CD4-positive, CD25-positive, alpha-beta regulatory T cell (primary cell): ENCODE measurements around the gene FRRS1L. TPM values are rescaled to one million over a fixed set of nuclear protein-coding genes. Genes with fewer than 3 reads are reported as not detected.

Experiments used
- ATAC-seq, 2 donors: fragments of 150-1000 bp; cut with Tn5 transposase; one replicate each; pipeline ENCODE4 v1.10.0; 2021; ENCODE audit warnings: low read depth in 2 of 2, moderate number of reproducible peaks in 2 of 2, moderate library complexity in 1 of 2
- DNase-seq, 3 donors: peaks; one replicate each; pipeline versions ENCODE4 v3.0.0 to v3.0.0-alpha.2; 2012 to 2022; ENCODE audit warnings: mixed read lengths in 1 of 3
- H3K27ac ChIP-seq: one replicate; pipeline ENCODE4 v1.7.0; 2013; ENCODE audit warnings: mild to moderate bottlenecking, low read length; ENCODE audit not compliant: insufficient read depth, poor library complexity, severe bottlenecking
- H3K27me3 ChIP-seq: one replicate; pipeline ENCODE4 v1.7.0; 2013; ENCODE audit warnings: low read length; ENCODE audit not compliant: control insufficient read depth, insufficient read depth
- H3K36me3 ChIP-seq: one replicate; pipeline ENCODE4 v1.7.0; 2013; ENCODE audit warnings: mild to moderate bottlenecking, low read length, moderate library complexity; ENCODE audit not compliant: control insufficient read depth, insufficient read depth
- H3K4me1 ChIP-seq: 2 replicates; pipeline ENCODE4 v1.7.0; 2013; ENCODE audit warnings: mild to moderate bottlenecking, low read length; ENCODE audit not compliant: insufficient read depth, control insufficient read depth, poor library complexity, severe bottlenecking
- H3K4me3 ChIP-seq: one replicate; pipeline ENCODE4 v1.7.0; 2013; ENCODE audit warnings: low read depth, mild to moderate bottlenecking, low read length, moderate library complexity
- H3K9me3 ChIP-seq, 2 experiments: 1 replicate in 1 of 2; 2 replicates in 1 of 2; pipeline ENCODE4 v1.7.0; 2013; ENCODE audit warnings: low read length in 2 of 2, mild to moderate bottlenecking in 1 of 2, moderate library complexity in 1 of 2; ENCODE audit not compliant: control insufficient read depth in 2 of 2
- H3K27ac Mint-ChIP-seq, 3 donors: one replicate each; pipeline ENCODE4 v1.8.0; 2020 to 2022; ENCODE audit warnings: mild to moderate bottlenecking in 3 of 3, mixed read lengths in 3 of 3, moderate library complexity in 2 of 3
- H3K27me3 Mint-ChIP-seq: one replicate; pipeline ENCODE4 v1.8.0; 2022; ENCODE audit warnings: mild to moderate bottlenecking, mixed read lengths
- H3K36me3 Mint-ChIP-seq: one replicate; pipeline ENCODE4 v1.8.0; 2020; ENCODE audit warnings: mixed read lengths
- H3K4me1 Mint-ChIP-seq, 4 donors: one replicate each; pipeline ENCODE4 v1.8.0; 2020 to 2022; ENCODE audit warnings: mixed read lengths in 4 of 4, mild to moderate bottlenecking in 1 of 4
- H3K4me3 Mint-ChIP-seq, 4 donors: one replicate each; pipeline ENCODE4 v1.8.0; 2020 to 2022; ENCODE audit warnings: mild to moderate bottlenecking in 4 of 4, mixed read lengths in 4 of 4, moderate library complexity in 3 of 4
- H3K9me3 Mint-ChIP-seq, 7 donors: one replicate each; pipeline ENCODE4 v1.8.0; 2020 to 2022; ENCODE audit warnings: mixed read lengths in 7 of 7, mild to moderate bottlenecking in 3 of 7, moderate library complexity in 2 of 7
- polyA plus RNA-seq, 4 donors: library from polyadenylated mRNA; unstranded; fragments of 300-500 nt; fragmentation: Illumina TruSeq; gene quantifications; one replicate each; pipeline ENCODE4 v1.2.3, GENCODE V29; 2021
- total RNA-seq: library from RNA; stranded (reverse); gene quantifications from one replicate; pipeline ENCODE4 v1.2.3, GENCODE V29; 2022

FRRS1L gene
- total and polyA plus RNA-seq, 5 donors from 2014 or later: not detected

GRCh38 chr9:109143881-109144562, 23.0 kb downstream of the FRRS1L start:
- Mint-ChIP-seq H3K27ac (no peak overlapping the region), H3K9me3 (peaks cover 0 to 4% (median 0%) of the 10 kb centered on the region in 7 donors), H3K4me3 (no peak overlapping the region), H3K36me3 (no peaks in the 10 kb centered on the region), H3K4me1 (peaks cover 0 to 7% (median 5%) of the 10 kb centered on the region in 4 donors), H3K27me3 (peaks cover 26% of the 10 kb centered on the region)
- Histone ChIP-seq H3K4me3 (no peak overlapping the region), H3K9me3 (no peaks in the 10 kb centered on the region), H3K27ac (no peak overlapping the region), H3K4me1 (peaks cover 4% of the 10 kb centered on the region), H3K36me3 (no peaks in the 10 kb centered on the region), H3K27me3 (no peaks in the 10 kb centered on the region)
- DNase-seq (peak in 2 of 3 donors; percentile 3 to 63), ATAC-seq (peak; percentile 43 to 58)

DNA sequence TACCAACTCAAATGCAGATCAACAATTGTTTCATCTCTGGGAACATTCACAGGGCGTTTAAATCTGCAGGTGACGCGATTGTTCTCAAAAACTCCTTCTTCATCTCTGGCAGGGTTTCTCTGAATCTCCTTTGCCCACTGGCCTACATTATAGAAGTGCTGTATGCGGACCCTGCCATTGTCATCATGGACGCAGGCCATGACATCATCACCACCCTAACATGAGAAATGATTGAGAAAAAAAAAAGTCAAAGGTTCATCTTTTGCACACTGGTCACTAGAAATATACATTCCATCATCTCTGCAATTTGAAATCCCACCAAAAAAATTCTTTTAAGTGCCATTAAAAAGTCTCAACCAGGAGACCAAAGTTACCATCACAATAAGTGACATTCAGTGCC, 25.7 kb downstream of the FRRS1L start:
- Mint-ChIP-seq H3K4me1 (peaks cover 0 to 7% (median 5%) of the 10 kb centered on the region in 4 donors), H3K27ac (peak overlapping the region in 1 of 3 donors; percentile 5), H3K4me3 (no peak overlapping the region), H3K36me3 (no peaks in the 10 kb centered on the region), H3K27me3 (peaks cover 21% of the 10 kb centered on the region), H3K9me3 (peaks cover 0 to 2% (median 0%) of the 10 kb centered on the region in 7 donors)
- no peaks in the 10 kb centered on the region for H3K27me3 ChIP-seq
- no peak for DNase-seq
- no peaks in the 10 kb centered on the region for H3K9me3 ChIP-seq
- ATAC-seq: no peak
- H3K36me3 ChIP-seq: no peaks in the 10 kb centered on the region
- no peak overlapping the region for H3K27ac ChIP-seq
- no peak overlapping the region for H3K4me3 ChIP-seq
- peaks cover 4% of the 10 kb centered on the region for H3K4me1 ChIP-seq

GRCh38 chr9:109139851-109140250, 27.2 kb downstream of the FRRS1L start:
- H3K27ac Mint-ChIP-seq: no peak overlapping the region
- no peaks in the 10 kb centered on the region for H3K36me3 ChIP-seq
- no peak overlapping the region for H3K4me3 ChIP-seq
- peaks cover 0 to 7% (median 5%) of the 10 kb centered on the region in 4 donors for H3K4me1 Mint-ChIP-seq
- H3K36me3 Mint-ChIP-seq: no peaks in the 10 kb centered on the region
- H3K9me3 Mint-ChIP-seq: peaks cover 0 to 2% (median 0%) of the 10 kb centered on the region in 7 donors
- H3K4me1 ChIP-seq: peaks cover 4% of the 10 kb centered on the region
- H3K27ac ChIP-seq: no peak overlapping the region
- H3K27me3 ChIP-seq: no peaks in the 10 kb centered on the region
- H3K4me3 Mint-ChIP-seq: no peak overlapping the region
- H3K9me3 ChIP-seq: no peaks in the 10 kb centered on the region
- DNase-seq (no peak), ATAC-seq (no peak)
- peaks cover 16% of the 10 kb centered on the region for H3K27me3 Mint-ChIP-seq

DNA sequence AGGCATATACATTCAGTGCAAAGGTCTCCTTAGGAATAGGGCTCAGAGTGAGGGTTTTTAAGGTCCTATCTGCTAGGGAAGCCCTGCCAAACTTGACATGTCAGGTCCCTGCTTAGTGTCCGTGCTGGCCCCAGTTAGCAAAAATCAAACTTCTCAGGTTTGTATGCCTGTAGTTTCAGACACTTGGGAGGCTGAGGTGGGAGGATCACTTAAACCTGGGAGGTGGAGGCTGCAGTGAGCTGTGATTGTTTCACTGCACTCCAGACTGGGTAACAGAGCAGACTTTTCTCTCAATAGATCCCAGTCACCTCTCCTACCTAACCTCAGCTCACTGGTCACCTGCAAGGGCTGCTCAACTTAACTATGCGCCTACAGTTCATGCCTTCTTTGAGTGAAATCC, 28.6 kb downstream of the FRRS1L start:
- ATAC-seq: no peak
- Mint-ChIP-seq H3K4me3 (no peak overlapping the region), H3K4me1 (peaks cover 0 to under 1% (median 0%) of the 10 kb centered on the region in 4 donors), H3K27me3 (peaks cover 20% of the 10 kb centered on the region), H3K27ac (no peak overlapping the region), H3K36me3 (no peaks in the 10 kb centered on the region), H3K9me3 (peaks cover 0 to 2% (median 0%) of the 10 kb centered on the region in 7 donors)
- Histone ChIP-seq H3K4me1 (no peaks in the 10 kb centered on the region), H3K4me3 (no peak overlapping the region), H3K36me3 (no peaks in the 10 kb centered on the region), H3K27ac (no peak overlapping the region), H3K9me3 (no peaks in the 10 kb centered on the region), H3K27me3 (no peaks in the 10 kb centered on the region)
- DNase-seq: no peak

DNA sequence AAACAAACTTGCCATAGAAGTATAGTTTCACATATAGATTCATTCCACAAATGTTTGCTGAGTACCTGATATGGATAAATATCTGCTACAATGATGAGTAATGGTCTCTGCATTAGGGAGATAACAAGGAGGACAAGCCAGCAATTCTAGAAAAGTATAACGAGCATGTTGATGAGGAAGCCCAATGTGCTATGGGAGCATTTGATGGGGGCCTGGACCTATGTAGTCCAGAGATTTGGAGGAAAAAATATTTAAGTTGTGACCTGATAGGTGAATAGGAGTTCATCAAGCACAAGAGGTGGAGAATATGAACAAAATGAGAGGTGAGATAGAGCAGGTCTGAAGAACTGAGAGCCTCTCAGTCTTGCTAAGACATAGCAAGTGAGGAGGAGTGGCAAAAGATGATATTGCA, 32.9 kb downstream of the FRRS1L start:
- H3K4me1 Mint-ChIP-seq: peaks cover 0 to 8% (median 1%) of the 10 kb centered on the region in 4 donors
- no peak for DNase-seq
- H3K27ac ChIP-seq: no peak overlapping the region
- H3K27me3 Mint-ChIP-seq: peaks cover 14% of the 10 kb centered on the region
- no peaks in the 10 kb centered on the region for H3K9me3 ChIP-seq
- no peak for ATAC-seq
- no peak overlapping the region for H3K4me3 Mint-ChIP-seq
- peaks cover 3% of the 10 kb centered on the region for H3K4me1 ChIP-seq
- no peak overlapping the region for H3K27ac Mint-ChIP-seq
- H3K27me3 ChIP-seq: no peaks in the 10 kb centered on the region
- no peak overlapping the region for H3K4me3 ChIP-seq
- no peaks in the 10 kb centered on the region for H3K9me3 Mint-ChIP-seq
- no peaks in the 10 kb centered on the region for H3K36me3 Mint-ChIP-seq
- no peaks in the 10 kb centered on the region for H3K36me3 ChIP-seq

DNA sequence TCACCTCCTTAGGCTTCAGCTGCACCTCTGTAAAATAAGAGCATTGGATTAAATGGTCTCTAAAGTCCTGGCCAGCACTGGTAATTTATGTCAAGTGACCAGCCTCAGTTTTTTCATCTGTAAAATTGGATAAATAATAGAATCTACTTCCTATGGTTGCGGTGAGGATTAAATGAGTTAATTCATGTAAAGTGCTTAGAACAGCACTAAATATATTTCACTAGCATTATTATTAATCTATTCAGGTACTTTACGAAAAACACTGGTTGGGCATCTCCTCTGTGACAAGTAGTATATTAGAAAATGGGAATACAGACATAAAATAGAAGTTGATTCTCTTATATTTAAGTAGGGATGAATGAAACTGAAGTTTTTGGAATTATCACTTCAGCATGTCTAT, 33.5 kb downstream of the FRRS1L start:
- H3K36me3 ChIP-seq: no peaks in the 10 kb centered on the region
- no peaks in the 10 kb centered on the region for H3K36me3 Mint-ChIP-seq
- DNase-seq (no peak), ATAC-seq (no peak)
- no peak overlapping the region for H3K4me3 Mint-ChIP-seq
- no peaks in the 10 kb centered on the region for H3K9me3 Mint-ChIP-seq
- no peaks in the 10 kb centered on the region for H3K27me3 ChIP-seq
- H3K27ac ChIP-seq: no peak overlapping the region
- no peak overlapping the region for H3K27ac Mint-ChIP-seq
- peaks cover 3% of the 10 kb centered on the region for H3K4me1 ChIP-seq
- H3K27me3 Mint-ChIP-seq: peaks cover 14% of the 10 kb centered on the region
- no peak overlapping the region for H3K4me3 ChIP-seq
- peaks cover 0 to 8% (median 1%) of the 10 kb centered on the region in 4 donors for H3K4me1 Mint-ChIP-seq
- no peaks in the 10 kb centered on the region for H3K9me3 ChIP-seq

DNA sequence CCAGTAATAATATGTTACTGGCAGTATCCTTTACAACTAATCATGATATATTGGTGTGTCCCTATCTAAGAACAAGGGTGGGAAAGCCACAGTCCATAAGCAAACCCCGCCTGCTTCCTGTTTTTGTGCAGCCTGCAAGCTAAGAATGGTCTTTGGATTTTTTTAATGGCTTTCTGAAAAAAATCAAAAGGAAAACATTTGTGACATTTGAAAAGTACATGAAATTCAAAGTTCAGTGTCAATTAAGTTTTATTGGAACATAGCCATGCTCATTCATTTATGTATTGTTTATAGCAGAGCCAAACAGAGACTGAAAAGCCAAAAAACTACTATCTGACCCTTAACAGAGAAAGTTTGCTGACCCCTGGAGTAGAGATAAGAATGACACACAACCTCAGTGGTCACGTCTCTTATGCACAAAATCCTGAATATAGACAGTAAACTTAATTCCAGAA, 34.5 kb downstream of the FRRS1L start:
- H3K9me3 ChIP-seq: no peaks in the 10 kb centered on the region
- no peak for DNase-seq
- Mint-ChIP-seq H3K4me1 (peaks cover 0 to 8% (median 1%) of the 10 kb centered on the region in 4 donors), H3K27ac (no peak overlapping the region), H3K27me3 (peaks cover 9% of the 10 kb centered on the region), H3K4me3 (no peak overlapping the region), H3K9me3 (no peaks in the 10 kb centered on the region), H3K36me3 (no peaks in the 10 kb centered on the region)
- peaks cover 3% of the 10 kb centered on the region for H3K4me1 ChIP-seq
- no peak overlapping the region for H3K4me3 ChIP-seq
- no peaks in the 10 kb centered on the region for H3K36me3 ChIP-seq
- H3K27ac ChIP-seq: no peak overlapping the region
- no peaks in the 10 kb centered on the region for H3K27me3 ChIP-seq
- no peak for ATAC-seq
